ENCODE results near the gene C17orf113. TPM values are rescaled to one million over a fixed set of nuclear protein-coding genes. Genes with fewer than 3 reads are reported as not detected.
A peak's percentile ranks its signal among the peaks of the same experiment; 100 is the strongest.

The C17orf113 gene
- total and polyA plus RNA-seq, 2 of the 13 experiments (the other 11 are each of a cell fraction or from before 2014, with no cell fraction given) = 0.87 to 1.1 TPM

DNA sequence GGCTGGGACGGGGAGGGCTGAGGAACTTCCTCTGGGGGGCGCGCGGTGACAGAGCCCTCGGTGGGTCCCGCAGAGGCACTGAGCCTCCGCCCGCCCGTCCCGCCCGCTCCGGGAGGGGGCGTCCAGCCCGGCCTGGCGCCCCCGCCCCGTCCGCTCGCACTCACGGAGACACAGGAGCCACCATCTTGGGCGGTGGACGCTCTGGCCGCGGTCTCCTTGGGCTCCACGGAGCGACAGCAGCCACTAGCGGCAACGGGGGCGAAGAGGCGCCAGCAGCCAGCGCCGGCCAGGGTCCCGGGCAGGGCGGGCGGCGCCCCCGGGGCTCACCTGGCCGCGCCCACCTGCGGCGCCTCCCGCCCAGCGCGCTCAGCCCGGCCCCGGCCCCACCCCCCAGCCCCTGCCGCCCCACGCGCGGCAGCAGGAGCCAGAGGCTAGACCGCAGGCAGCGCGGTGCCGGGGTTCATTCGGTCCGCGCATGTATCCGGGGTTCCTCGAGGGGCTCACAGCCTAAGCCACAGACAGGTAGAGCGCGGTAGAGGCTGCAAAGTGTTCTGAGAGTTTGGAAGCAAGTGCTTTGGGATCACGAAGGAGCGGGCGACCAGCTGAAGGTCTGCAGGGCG is at the start of gene C17orf113 (continued):
- TF ChIP-seq USF2 (IDR thresholded peaks at IDR 0.05; ENCODE audit: low read depth, low read length) (no peak), USF2 (CRISPR knock-in tag; IDR thresholded peaks at IDR 0.05; ENCODE audit: borderline replicate concordance) (no peak), POGZ (CRISPR knock-in tag; IDR thresholded peaks at IDR 0.05) (peak; percentile 47; the same call in 1 of the 2 replicates), TSC22D2 (CRISPR knock-in tag; IDR thresholded peaks at IDR 0.05; ENCODE audit: borderline replicate concordance) (0 out of 2 replicates have a peak, but pooled peaks have one; percentile 48), IRF2 (CRISPR knock-in tag; IDR thresholded peaks at IDR 0.05) (no peak; the same call in 1 of the 2 replicates), NBN (conservative IDR thresholded peaks at IDR 0.05) (no peak), HOXA3 (CRISPR knock-in tag; IDR thresholded peaks at IDR 0.05) (peak; percentile 94), ZNF766 (CRISPR knock-in tag; IDR thresholded peaks at IDR 0.05; ENCODE audit: borderline replicate concordance) (0 out of 2 replicates have a peak, but pooled peaks have one; percentile 45), EED (CRISPR knock-in tag; IDR thresholded peaks at IDR 0.05) (peak; percentile 21; the same call in 1 of the 2 replicates), STAG1 (CRISPR knock-in tag; IDR thresholded peaks at IDR 0.05) (peak; percentile 65), ZNF138 (CRISPR knock-in tag; IDR thresholded peaks at IDR 0.05; ENCODE audit: low read depth) (0 out of 2 replicates have a peak, but pooled peaks have one; percentile 70), ZMYM3 (CRISPR knock-in tag; IDR thresholded peaks at IDR 0.05) (no peak), ZFP82 (CRISPR knock-in tag; IDR thresholded peaks at IDR 0.05; ENCODE audit: borderline replicate concordance) (0 out of 2 replicates have a peak, but pooled peaks have one; percentile 41), HDAC6 (IDR thresholded peaks at IDR 0.05; ENCODE audit: low read depth, low read length) (no peak), PAX8 (CRISPR knock-in tag; IDR thresholded peaks at IDR 0.05; ENCODE audit: borderline replicate concordance) (peak; percentile 85; the same call in 1 of the 2 replicates), CREM (IDR thresholded peaks at IDR 0.05) (no peak), CREM (CRISPR knock-in tag; IDR thresholded peaks at IDR 0.05) (no peak), HOXA9 (CRISPR knock-in tag; IDR thresholded peaks at IDR 0.05; ENCODE audit: borderline replicate concordance) (0 out of 2 replicates have a peak, but pooled peaks have one; percentile 57), KMT2A (CRISPR knock-in tag; IDR thresholded peaks at IDR 0.05) (0 out of 2 replicates have a peak, but pooled peaks have one; percentile 43), IKZF1 (IDR thresholded peaks at IDR 0.05) (no peak), MEIS2 (CRISPR knock-in tag; IDR thresholded peaks at IDR 0.05) (peak; percentile 66; the same call in 1 of the 2 replicates), GABPB1 (CRISPR knock-in tag; IDR thresholded peaks at IDR 0.05) (peak; percentile 78)
- TF ChIP-seq, protein P1, sequence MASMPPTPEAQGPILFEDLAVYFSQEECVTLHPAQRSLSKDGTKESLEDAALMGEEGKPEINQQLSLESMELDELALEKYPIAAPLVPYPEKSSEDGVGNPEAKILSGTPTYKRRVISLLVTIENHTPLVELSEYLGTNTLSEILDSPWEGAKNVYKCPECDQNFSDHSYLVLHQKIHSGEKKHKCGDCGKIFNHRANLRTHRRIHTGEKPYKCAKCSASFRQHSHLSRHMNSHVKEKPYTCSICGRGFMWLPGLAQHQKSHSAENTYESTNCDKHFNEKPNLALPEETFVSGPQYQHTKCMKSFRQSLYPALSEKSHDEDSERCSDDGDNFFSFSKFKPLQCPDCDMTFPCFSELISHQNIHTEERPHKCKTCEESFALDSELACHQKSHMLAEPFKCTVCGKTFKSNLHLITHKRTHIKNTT (CRISPR knock-in tag; IDR thresholded peaks at IDR 0.05) = no peak
- TF ChIP-seq, protein P2, sequence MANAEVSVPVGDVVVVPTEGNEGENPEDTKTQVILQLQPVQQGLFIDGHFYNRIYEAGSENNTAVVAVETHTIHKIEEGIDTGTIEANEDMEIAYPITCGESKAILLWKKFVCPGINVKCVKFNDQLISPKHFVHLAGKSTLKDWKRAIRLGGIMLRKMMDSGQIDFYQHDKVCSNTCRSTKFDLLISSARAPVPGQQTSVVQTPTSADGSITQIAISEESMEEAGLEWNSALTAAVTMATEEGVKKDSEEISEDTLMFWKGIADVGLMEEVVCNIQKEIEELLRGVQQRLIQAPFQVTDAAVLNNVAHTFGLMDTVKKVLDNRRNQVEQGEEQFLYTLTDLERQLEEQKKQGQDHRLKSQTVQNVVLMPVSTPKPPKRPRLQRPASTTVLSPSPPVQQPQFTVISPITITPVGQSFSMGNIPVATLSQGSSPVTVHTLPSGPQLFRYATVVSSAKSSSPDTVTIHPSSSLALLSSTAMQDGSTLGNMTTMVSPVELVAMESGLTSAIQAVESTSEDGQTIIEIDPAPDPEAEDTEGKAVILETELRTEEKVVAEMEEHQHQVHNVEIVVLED (CRISPR knock-in tag; IDR thresholded peaks at IDR 0.05; ENCODE audit: borderline replicate concordance) = peak; percentile 28; the same call in 1 of the 2 replicates
- TF ChIP-seq, protein P3, sequence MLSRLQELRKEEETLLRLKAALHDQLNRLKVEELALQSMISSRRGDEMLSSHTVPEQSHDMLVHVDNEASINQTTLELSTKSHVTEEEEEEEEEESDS (CRISPR knock-in tag; IDR thresholded peaks at IDR 0.05; ENCODE audit: borderline replicate concordance) = no peak

Measured in HepG2 (cell line).